GM18508 (cell line): ENCODE results near the gene ELF1.
"Not testable (repeated sequence)": the region's sequence is repeated elsewhere in the genome, so short reads cannot be mapped to it uniquely, and the experiment has no call there.

ENCODE experiments used
- ATAC-seq: cut with Tn5 transposase; IDR thresholded peaks from one replicate; pipeline ENCODE4 v1.9.1; 2021; ENCODE audit warnings: moderate number of reproducible peaks; ENCODE audit not compliant: insufficient read depth, unreplicated experiment

Gene ELF1

DNA sequence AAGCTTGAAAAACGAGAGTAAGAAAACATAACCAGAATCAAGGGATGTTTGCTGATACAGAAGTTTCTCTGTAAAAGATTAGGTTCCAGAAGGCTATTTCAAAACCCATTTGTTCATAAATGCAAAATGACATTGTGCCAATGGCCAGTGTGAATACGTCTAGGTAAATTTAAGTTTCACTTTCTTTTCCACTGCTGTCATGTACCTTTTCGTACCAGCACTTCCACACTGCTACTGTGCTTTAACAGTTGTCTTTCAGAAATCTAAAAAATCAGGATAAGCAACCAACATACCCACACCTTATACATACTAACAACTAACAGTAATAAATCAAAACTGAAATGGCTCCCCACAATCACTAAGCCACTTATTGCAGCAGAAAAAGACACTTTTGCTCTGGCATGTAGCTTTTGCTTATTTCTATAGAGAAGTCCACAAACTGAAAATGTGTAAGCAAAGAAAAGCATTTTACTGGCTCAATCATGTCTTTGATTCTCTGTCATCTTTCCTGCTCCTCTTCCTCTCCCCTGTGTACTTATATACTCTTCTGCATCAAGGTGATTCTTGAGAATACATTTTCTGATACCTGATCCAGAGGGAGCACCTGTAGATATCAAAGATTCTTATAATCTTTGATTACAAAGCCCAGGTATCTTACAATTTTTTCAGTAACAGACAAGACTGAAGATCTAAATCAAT is 34.3 kb downstream of the ELF1 start:
- ATAC-seq = peak; percentile 29

DNA sequence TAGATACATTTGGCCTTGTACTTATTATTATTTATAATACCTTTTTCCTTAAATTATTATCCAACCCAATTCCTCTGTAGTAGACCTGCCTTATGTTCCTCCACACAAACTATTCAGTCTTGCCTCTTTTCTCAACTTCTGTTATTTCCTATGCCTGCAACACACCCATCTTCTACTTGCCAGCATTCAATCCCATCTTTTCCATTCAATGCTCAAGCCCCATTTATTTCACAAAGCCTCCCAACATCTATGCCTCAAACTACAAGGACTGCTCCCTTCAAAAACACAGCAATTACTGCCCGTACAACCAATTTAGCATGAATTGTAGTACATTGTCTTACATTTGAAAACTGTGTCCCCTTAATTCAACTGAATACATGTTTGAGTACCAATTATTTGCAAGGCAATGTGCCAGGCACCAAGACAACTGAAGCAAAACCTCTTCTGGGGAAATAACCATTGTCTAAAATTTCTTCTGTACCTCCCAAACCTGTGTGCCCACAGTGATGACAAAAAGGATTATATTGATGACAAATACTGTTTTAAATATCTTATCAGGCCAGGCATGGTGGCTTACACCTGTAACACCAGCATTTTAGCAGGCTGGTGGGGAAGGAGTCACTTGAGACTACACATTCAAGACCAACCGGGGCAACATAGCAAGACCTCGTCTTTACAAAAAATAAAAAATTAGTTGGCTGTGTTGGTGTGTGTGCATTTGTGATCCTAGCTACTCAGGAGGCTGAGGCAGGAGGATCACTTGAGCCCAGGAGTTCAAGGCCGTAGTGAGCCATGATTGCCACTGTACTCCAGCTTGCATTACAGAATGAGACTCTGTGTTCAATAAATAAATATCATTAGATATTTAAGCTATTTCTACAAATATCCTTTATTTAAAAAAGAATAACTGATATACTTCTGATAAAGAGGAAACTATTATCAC is 35.1 kb downstream of the ELF1 start:
- no peak for ATAC-seq

GRCh38 chr13:40983259-40983658 is 35.9 kb downstream of the ELF1 start:
- no peak for ATAC-seq

DNA sequence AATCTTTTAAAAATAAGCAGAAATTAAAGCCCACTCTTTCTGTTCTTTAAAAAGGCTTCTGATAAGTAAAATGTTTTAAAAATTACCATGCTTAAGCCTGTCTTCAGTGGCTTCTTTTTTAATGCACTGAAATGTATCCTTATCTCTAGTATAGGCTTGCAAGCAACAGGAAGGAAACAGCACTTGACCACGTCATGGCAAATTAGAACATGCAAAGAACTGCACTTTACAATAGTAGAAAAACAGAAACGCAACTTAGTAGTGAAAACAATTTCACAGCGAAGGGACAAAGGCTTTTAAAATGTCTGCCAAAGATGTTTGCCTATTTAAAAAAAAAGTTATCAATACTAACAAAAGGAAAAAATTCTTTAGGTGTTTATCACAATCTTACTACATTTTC is 36.3 kb downstream of the ELF1 start:
- ATAC-seq = peak; percentile 38

GRCh38 chr13:40981949-40982348 is 37.2 kb downstream of the ELF1 start:
- no peak for ATAC-seq

DNA sequence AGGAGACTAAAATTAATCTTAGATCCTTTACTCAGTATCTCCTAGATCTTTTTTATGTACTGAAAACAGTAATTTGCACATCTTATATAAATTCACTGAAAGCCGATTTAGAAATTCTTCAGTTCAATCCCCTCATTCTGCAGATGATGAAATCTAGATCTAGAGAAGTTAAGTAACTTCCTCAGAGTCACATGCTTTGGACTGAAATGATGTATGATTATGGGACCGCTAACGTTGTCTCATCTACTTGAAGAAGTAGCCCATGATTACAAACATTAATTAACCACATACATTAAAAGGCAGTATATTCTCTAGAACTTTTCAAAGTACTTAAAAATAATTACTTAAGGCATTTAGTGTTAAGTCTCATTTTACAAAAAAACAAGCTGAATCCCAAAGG is 37.8 kb downstream of the ELF1 start:
- no peak for ATAC-seq

GRCh38 chr13:40980461-40980860 is 38.7 kb downstream of the ELF1 start:
- ATAC-seq = no peak

GRCh38 chr13:40979232-40979631 is 39.9 kb downstream of the ELF1 start:
- no peak for ATAC-seq

DNA sequence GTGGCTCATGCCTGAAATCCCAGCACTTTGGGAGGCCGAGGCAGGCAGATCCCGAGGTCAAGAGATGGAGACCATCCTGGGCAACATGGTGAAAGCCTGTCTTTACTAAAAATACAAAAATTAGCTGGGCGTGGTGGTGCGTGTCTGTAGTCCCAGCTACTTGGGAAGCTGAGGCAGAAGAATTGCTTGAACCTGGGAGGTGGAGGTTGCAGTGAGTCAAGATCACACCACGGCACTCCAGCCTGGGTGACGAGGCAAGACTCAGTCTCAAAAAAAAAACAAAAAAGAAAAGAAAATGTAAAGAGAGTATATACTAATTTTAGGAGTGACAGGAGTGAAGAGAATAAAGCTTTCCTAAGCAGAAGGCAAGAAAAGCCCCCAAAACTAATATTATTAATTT is 41.0 kb downstream of the ELF1 start:
- ATAC-seq = not testable (repeated sequence)

- no peak for ATAC-seq
Measured at GRCh38 chr13:40975441-40975840, 43.7 kb downstream of the ELF1 start.

DNA sequence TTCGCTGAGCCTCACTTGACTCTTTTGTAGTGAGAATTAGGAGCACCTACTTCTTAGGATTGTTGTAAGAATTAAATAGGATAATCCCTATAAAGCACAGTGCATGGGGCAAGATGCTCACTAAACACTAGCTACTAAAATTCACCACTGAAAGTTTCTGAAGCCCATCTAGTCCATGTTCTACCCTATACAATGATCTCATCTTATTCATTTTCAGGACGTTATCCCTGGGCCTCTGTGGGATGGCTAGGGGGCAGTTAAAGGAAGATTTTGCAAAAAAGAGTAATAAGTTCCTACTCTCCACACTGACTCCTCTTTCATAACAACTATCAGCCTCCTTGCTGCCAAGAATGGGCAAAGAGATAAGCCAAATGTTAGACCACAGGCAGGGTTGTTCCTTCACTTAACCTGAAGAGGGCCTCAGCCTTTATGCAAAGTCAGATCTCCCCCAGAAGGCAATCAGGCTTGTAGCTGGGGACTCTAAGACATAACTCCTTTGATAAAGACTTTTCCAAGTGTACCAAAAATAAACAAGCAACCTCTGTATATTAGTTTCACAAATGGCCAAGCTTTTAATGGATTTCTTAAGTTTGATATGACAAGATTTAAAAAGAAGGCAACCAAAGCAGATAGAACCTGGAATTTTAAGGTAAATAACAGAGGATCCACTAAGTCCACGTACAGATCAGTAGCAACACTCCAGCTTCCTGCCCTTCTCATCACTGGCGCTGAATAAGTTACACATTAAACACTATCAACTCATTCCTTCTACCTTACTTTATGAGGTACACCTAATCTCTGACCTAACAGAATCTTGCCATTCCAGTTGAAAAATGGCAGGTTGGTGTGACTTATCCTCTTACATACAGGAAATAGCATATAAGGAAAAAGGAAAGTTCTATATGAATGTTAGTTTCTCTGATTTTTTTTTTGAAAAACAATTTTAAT is 44.4 kb downstream of the ELF1 start:
- ATAC-seq = peak; percentile 57

- no peak for ATAC-seq
Measured at GRCh38 chr13:40973409-40973808, 45.7 kb downstream of the ELF1 start.

DNA sequence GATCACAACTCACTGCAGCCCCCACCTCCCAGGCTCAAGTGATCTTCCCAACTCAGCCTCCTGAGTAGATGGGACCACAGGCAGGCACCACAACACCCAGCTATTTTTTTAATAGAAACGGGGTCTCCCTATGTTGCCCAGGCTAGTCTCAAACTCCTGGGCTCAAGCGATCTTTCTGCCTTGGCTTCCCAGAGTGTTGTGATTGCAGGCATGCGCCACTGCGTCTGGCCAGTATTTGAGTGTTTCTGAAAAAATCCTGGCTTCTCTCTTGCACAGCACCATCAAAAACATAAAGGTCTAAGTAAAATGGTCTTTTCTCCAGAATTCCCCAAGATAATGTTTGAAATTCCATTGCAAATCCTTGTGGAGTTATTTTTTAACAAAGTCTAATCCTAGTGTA is 47.8 kb downstream of the ELF1 start:
- no peak for ATAC-seq

- ATAC-seq = no peak
Measured at GRCh38 chr13:40970803-40971202, 48.3 kb downstream of the ELF1 start.

DNA sequence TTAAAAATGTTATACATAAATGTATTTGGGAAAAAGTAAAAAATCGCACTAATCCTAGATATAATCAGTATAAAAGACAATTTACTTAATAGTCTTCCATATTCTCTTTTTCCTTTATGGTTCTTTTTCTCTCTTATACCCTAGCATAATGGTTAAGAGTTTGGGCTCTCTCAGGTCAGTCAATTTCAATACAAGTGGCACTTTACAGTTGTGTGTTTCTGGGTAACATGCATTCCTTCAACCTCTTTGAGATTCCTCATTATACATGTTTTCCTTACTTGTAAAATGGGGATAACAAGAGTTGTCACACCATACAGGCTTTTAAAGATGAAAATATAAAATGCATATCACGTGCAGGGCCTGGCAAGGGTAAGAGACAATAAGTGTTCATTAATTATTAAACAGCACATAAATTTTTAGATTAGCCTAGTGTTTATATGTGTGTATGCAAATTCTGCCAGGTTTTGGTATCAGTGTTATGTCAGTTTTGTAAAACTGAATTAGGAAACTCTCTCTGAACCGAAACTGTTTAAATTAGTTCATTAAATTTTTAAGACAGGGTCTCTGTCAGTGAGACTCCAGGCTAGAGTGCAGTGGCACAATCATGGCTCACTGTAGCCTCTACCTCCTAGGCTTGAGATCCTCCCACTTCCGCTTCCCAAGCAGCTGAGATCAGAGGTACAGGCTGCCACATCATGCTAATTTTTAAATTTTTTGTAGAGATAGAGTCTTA is 49.8 kb downstream of the ELF1 start:
- ATAC-seq = peak; percentile 52

- ATAC-seq = no peak
Measured at GRCh38 chr13:40968416-40969000, 50.6 kb downstream of the ELF1 start.

DNA sequence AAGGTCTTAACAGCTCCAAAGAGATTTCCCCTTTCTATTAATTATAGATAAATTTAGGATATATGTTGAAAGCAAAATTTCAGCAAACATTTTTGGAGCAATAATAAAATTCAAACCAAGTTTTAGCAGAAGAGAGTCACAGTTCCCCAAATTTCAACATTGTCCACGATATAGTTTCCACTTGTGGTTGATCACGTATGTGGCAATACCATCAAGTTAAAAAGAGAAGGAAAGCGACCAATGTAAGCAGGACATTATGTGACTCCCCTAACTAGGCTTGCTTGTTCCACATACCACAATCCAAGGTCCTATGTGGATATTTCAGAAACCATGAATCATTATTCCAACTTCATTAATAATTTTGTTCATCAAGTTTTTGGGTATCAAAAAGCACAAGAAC is 52.8 kb downstream of the ELF1 start:
- ATAC-seq = no peak

GRCh38 chr13:40963927-40964326 is 55.2 kb downstream of the ELF1 start:
- ATAC-seq = no peak

GRCh38 chr13:40961826-40962225 is 57.3 kb downstream of the ELF1 start:
- ATAC-seq = no peak
